ENCODE data around the gene CCBE1.

- no peak for TF ChIP-seq EZH2 (IDR thresholded peaks at IDR 0.05)
- no peak for TF ChIP-seq EZH2phosphoT487 (IDR thresholded peaks at IDR 0.05)
- no peak for TF ChIP-seq CTCF (IDR thresholded peaks at IDR 0.05)
Observed at GRCh38 chr18:59695551-59695950, 1.7 kb downstream of the CCBE1 start.

Measured in neural progenitor cell (in vitro differentiated cells).